GM19043 (cell line): ENCODE data around the gene PRKN.

Experiments
- ATAC-seq: cut with Tn5 transposase; IDR thresholded peaks from one replicate; pipeline ENCODE4 v1.9.1; 2021; ENCODE audit warnings: low read depth; ENCODE audit not compliant: unreplicated experiment

The PRKN gene

DNA sequence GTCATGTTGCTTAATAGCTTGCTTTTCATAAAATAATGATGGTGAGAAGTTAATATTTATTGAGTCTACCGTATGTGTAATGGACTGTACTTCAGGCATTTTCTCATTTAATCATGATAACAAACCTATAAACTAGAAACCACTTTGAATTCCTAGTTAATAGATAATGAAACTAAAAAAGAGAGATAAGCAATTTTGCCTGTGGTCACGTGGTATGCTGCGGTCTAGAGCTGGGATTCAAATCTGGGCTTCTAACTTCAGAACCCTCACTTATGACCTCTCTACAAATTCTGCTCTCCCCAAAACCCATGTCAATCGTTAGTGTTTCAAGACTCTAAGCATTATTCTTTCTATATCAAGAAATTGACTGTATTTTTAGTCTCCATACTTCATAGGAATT lies 700.7 kb downstream of the PRKN start:
- no peak for ATAC-seq

- ATAC-seq, result no peak
Measured at GRCh38 chr6:162026031-162026430, 701.5 kb downstream of the PRKN start.

GRCh38 chr6:162019349-162019748 lies 708.2 kb downstream of the PRKN start:
- ATAC-seq, result no peak

DNA sequence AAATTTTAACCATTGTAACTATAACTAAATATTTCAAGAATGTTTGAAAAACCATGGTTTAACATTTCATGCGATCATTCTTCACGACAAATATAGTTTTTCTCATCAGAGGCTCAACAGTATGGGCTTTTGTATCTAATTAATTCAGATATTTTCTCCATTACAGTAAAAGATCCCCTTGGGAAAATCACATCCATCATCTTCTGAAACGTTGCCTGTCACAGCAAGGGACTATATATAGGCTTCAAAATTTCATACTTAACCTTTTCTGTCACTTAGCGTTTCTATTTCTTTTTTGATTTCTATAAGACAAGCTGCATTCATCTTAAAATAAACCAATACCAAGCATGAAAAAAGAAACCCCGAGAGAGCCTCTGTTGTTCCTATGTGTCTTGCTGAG lies 710.0 kb downstream of the PRKN start:
- no peak for ATAC-seq

- ATAC-seq, result no peak
Measured at GRCh38 chr6:162014069-162014811, 713.3 kb downstream of the PRKN start.

- no peak for ATAC-seq
Measured at GRCh38 chr6:162005372-162005771, 722.2 kb downstream of the PRKN start.

DNA sequence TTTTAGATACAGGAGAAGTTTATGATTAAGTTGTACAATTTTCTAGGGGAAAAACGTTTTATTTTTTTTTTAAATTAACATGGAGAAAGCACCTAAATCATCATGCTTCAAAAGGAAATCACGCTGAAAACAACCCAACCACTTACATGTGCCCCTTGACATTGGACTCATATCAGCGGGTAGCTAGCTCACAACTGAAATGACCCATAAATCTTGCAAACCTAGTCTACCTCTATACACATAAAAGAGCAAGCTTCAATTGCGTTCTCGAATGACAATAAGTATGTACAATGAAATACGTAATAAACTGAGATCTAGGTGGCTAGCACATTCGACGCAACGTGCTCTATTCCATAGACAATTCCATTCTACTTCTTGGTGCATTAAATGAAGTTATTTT lies 730.8 kb downstream of the PRKN start:
- ATAC-seq, result no peak

- no peak for ATAC-seq
Measured at GRCh38 chr6:161985876-161986423, 741.6 kb downstream of the PRKN start.

GRCh38 chr6:161984713-161985112 lies 742.9 kb downstream of the PRKN start:
- no peak for ATAC-seq

- ATAC-seq, result no peak
Measured at GRCh38 chr6:161976553-161976952, 751.0 kb downstream of the PRKN start.

GRCh38 chr6:161973064-161973463 lies 754.5 kb downstream of the PRKN start:
- ATAC-seq, result no peak

DNA sequence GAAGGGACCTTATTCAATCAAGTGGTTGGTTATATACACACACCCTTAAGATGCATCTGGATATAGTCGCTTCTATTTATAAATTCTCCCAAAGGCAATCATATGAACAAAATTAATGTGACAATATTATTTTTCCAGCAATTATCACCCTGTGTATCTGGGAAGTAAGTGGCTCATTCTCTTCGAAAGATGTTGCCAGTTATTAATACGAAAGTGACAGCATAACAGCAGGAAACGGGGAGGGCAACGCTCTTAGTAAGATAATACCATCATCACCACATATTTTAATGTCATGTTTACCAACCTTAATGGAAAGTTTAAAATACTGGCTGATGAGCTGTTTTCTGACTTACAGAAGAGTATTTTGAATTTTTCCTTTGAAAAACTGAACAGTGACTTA lies 756.5 kb downstream of the PRKN start:
- ATAC-seq, result no peak

DNA sequence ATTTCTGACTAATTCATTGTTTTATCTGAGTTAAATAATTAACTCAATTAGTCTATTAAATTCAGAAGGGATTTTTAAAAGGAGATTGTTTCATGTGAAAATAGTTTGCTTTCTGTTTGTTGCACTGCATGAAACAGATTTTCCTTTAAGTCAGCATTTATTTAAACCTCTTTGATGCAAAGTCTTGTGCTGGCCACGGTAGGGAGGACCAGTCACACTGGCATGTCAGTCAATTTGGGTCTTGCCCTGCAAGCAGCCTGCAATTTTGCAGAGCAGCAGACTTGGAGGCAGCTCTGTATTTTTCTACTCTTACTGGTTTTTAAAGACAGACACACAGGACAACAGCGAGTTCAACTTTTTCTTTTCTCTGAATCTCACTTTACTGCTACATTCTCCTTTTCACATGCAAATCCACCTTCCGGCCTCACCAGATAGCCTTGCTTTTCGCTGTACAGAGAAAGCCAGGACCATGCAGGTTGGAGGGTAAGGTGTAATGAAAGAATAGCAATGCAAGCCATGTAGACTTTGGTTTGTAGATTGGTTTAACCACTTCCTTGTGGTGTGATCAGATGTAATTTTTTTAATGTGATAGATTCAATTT lies 763.8 kb downstream of the PRKN start:
- no peak for ATAC-seq

GRCh38 chr6:161963181-161963580 lies 764.4 kb downstream of the PRKN start:
- ATAC-seq, result no peak

DNA sequence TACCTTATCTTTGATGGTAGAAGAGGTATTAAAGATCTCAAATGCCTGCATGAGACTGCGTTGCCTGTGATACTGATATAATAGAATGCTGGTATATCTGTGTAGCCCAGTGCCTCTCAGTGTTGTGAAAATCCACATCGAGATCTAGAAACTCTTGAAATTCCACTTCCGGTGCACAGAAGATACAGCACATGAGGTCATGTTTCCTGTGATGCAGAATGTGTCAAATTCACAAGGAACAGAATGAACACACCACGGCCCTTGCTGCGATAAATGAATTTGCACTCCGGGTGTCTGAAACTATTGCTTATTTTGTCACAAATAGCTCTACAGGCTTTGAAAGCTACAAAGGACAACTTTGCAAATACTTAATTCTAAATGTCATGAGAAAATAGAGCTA lies 765.8 kb downstream of the PRKN start:
- no peak for ATAC-seq

GRCh38 chr6:161961046-161961445 lies 766.5 kb downstream of the PRKN start:
- no peak for ATAC-seq

DNA sequence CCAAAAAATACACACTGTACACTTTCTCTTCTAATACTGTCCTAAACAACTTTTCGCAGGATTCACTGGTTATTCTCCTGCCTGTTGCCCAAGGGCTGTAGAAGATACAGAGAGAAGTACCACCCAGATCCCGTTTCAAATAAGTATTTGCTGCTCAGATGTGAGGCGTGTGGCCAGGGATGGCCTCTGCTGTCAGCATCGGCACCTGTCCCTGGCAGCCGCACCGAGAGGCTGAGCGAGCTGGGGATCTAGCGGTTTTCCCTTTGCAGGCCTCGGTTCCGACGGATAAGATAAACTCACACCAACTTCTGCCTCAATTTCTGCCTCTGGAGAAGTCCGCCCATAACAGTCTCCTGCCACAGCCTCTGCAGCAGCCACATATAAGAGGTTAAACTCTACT lies 768.5 kb downstream of the PRKN start:
- no peak for ATAC-seq

- ATAC-seq, result no peak
Measured at GRCh38 chr6:161956082-161956481, 771.5 kb downstream of the PRKN start.

GRCh38 chr6:161954699-161955276 lies 772.8 kb downstream of the PRKN start:
- no peak for ATAC-seq

DNA sequence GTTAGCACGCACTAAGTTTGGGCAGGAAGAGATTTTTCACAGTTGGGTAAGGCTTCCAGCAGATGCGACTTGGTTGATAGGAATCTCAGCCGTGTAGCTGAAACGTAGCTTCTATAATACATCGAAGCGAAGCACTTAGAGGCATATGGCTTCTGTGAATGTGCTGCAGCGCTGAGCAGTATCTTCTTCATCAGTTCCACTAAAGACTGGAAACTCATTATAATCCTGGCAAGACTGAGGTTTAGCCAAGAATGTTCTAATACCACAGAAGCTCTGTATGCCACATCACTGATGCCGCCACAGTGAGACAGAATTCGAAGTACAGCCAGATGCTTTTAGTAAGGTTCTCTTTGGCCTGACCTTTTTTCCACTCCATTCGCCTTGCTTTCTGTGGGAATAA lies 773.5 kb downstream of the PRKN start:
- ATAC-seq, result no peak

DNA sequence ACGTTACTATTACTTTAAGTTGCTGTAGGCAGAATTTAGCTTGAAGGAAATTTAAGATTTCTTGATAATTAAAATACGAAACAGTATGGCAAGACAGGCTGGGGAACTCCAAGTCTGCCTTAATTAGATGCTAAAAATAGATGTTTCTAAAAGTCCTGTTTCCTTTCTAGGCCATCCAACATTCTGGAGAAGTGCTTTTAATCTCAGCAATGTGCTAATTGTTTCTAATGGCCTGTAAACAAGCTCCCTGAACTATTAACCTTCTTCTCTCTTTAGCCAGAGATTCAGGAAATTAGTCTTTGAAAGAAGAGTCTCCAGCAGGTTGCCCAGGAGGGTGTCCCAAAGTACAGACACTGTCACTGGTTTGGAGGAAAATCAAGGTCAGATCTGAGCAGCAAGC lies 776.4 kb downstream of the PRKN start:
- no peak for ATAC-seq

DNA sequence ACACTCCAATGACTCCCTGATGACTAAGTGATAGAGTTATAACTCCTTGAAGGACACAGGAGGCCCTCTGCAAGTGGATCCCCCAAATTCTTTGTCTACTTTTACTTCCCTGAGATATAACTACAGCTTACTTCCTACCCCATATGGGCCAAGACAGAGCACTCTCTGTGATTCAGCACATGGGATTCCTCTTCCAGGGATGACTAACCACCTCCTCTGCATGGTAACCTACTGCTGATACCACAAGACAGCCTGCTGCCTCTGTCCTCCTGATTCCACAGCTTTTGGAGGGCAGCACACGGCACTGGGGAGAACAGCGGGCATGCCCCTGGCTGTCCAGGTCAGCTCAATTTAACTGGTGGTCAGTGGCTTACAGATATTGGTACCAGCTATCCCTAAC lies 778.0 kb downstream of the PRKN start:
- no peak for ATAC-seq
